Kidney tubule cell (primary cell): ENCODE results near the gene S1PR4.
A peak's percentile ranks its signal among the peaks of the same experiment; 100 is the strongest.
"Not testable (repeated sequence)": the region's sequence is repeated elsewhere in the genome, so short reads cannot be mapped to it uniquely, and the experiment has no call there.

Experiments used
- DNase-seq: peaks from one replicate; pipeline ENCODE4 v3.0.0-alpha.2; 2018; ENCODE audit warnings: low spot score

S1PR4 gene

DNA sequence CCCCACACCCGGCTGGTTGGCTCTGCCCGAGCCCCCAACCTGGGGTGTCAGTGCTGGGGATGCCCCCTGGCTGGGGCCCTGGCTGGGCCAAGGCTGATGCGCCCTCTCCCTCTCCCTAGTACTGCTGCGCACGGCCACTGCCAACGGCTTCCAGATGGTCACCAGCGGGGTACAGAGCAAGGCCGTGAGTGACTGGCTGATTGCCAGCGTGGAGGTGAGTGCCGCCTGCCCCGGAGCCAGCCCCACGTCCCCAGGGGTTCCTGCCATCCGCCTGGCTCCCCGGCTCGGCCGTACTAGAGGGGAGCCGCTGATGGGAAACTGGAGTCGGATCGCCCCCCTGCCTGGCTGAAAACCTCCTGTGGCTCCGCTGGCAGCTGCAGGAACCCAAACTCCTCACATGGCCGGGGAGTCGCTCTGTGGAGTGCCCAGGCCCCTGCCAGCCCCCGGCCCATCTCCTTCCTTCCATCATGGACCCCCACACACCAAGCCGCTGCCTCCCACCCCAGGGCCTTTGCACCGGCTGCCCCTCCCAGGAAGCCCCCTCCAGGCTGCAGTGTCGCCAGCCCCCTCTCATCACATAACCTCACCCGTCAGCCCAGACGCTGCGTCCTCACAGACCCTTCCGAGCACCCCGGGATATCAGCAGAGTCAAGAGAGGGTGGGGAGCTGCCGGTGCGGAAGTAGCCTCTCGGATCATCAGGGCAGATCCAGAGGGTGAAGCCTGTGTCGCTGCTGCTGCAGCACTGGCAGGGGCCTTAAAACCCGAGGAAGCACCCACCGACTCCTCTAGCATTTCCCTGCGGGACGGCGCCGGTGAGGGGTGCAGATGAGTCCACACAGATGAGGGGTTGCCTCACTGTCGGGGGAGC is 17.7 kb downstream of the S1PR4 start:
- DNase-seq, result no peak

DNA sequence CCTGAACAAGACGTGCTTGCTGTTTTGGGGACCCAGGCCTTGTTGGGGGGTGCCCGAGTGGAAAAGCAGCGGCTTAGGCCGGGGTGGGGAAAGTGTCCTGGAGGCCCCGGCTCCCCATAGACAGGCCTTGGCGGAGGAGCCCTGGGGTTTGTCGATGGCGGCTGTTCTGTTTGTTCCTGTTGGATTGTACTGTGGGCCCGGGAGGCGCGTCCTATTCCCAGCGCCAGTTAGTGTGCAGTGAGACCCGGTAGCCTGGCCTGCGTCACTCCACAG is 18.3 kb downstream of the S1PR4 start:
- DNase-seq, result no peak

DNA sequence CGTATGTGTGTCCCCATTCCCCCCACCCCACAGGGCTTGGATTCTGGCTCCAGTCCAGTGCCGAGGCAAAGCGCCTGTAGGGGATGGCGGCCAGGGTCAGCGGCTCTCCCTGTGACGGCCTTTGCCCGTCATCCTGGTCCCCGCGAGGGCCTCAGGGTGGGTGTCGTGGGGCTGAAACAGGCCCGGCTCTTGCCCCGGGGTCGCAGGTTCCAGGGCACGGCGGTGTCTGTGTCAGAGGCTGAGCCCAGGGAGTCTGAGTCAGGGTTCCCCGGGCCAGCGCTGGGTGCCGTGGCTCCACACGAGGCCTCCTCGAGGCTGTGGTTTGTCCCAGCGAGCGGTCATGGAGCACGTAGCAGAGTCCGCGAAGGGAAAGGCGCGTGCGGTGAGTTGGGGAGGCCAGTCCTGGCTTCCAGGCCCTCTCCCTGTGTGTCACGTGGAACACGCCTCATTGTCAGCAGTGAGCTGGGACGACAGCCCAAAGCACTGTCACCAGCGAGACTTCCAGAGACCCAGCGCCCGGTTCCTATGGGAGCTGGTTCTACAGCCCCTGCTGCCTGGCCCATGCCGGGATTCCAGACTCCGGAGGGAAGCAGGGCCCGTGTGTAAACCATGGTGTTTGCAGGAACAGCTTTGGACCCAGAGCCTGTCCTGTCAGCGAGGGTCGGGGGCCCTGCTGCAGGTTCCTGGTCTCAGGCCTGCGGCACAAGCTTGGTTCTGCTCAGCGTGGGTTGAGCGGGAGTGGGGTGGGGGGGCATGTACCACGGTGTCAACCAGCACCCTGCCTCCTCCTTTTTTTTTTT is 20.5 kb downstream of the S1PR4 start:
- DNase-seq, result no peak

DNA sequence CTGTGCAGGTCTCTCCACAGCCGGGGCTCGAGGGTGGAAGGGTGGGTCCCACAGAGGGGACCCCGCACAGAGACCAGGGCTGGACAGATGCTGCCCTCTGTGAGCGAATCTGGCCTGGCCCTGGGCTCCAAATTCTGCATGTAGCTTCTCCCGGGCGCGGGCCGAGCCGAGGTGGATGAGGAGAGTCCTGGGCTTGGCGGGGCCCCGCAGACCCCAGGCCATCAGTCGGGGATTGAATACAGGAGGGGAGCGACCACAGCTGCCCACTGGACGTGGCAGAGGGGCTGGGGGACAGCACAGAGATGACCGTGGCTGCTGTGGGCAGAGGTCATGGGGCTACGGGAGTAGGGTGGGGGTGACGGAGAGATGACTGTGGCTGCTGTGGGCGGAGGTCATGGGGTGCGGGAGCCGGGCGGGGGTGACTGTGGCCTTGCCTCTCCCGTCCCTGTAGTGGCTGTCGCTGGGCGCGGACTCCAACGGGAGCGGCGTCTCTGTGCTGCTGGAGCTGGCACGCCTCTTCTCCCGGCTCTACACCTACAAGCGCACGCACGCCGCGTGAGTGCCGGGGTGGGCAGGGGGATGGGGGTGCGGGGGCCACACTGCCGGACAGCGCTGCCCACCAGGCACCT is 22.6 kb downstream of the S1PR4 start:
- DNase-seq, result no peak

DNA sequence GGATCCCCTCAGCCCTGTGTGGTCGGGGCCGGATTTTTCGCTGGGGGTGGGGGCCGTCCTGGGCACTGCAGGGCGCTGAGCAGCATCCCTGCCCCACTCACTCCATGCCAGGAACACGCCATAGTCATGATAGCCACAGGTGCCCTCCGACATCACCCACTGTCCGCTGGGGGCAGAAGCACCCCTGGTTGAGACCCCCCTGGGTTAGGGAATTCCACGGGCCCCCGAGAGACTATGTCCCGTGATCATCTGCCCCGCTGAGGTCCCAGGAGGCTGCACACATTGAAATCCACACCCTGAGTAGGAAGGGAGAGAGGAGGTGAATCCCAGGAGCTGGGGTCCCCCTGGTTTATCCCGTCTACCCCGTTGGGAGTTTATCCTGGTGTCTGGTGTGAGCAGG is 23.3 kb downstream of the S1PR4 start:
- DNase-seq, result no peak

GRCh38 chr19:3202346-3202745 is 23.8 kb downstream of the S1PR4 start:
- no peak for DNase-seq

GRCh38 chr19:3202895-3203294 is 24.3 kb downstream of the S1PR4 start:
- DNase-seq, result not testable (repeated sequence)

DNA sequence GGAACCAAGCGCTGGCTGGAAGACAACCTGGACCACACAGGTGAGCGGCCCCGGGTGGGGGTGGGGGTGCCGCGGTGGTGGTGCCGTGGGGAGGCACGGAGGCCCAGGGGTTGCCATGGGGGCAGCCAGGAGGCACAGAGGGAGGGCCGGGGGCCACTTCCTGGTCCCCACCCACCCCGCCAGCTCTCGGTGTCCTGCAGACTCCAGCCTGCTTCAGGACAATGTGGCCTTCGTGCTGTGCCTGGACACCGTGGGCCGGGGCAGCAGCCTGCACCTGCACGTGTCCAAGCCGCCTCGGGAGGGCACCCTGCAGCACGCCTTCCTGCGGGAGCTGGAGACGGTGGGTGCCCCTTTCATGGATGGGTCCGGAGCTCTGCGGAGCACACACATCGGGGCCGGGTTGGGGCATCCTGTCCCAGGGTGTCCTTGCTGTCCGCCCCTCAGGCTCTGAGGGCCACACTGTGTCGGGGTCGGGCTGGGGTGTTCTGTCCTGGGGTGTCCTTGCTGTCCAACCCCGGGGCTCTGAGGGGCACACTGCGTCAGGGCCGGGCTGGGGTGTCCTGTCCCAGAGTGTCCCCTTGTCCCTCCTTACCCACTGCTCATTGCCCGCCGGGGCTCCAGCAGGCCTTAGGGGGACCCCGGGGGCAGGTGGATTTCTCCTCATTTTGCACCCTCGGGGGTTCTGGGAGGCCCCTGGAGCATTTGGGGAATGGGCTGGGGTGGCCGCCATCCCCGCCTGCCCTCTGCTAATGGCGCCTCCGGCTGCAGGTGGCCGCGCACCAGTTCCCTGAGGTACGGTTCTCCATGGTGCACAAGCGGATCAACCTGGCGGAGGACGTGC is 25.5 kb downstream of the S1PR4 start:
- no peak for DNase-seq

DNA sequence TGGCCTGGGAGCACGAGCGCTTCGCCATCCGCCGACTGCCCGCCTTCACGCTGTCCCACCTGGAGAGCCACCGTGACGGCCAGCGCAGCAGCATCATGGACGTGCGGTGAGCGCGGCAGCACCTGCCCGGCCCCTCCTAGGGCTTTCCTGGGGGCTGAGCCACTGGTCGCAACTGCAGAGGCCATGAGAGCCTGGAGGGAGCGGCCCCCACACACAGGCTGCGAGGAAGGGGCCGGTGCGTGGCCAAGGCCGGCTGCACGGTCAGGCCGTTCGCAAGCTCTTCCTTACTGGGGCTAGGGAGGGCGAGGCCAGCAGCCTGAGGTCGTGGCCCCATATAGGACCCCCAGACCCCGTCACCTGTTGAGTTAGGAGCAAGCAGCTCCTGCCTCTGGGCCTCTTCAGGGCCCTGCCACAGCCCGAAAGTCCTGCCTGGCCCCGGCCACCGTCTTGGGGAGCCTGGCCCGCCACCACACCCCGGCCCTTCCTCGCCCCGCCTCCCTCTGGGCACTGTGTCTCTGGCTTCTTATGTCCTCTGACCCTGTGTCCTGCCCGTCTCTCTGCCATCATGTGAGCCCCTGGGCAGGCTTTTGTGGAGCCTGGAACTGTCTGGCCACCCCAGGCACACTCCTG is 26.2 kb downstream of the S1PR4 start:
- DNase-seq, result no peak

GRCh38 chr19:3206216-3206953 is 27.8 kb downstream of the S1PR4 start:
- DNase-seq, result no peak

DNA sequence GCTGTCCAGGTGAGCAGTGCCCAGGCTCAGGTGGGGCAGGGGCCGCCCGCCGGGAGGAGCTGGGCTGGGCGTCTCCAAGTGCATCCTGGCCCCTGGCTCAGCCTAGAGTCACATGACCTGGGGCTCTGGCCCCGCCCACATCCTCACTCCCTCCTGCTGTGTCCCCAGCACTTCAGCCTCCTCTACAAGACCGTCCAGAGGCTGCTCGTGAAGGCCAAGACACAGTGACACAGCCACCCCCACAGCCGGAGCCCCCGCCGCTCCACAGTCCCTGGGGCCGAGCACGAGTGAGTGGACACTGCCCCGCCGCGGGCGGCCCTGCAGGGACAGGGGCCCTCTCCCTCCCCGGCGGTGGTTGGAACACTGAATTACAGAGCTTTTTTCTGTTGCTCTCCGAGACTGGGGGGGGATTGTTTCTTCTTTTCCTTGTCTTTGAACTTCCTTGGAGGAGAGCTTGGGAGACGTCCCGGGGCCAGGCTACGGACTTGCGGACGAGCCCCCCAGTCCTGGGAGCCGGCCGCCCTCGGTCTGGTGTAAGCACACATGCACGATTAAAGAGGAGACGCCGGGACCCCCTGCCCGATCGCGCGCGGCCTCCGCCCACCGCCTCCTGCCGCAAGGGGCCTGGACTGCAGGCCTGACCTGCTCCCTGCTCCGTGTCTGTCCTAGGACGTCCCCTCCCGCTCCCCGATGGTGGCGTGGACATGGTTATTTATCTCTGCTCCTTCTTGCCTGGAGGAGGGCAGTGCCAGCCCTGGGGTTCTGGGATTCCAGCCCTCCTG is 29.1 kb downstream of the S1PR4 start:
- DNase-seq, result no peak

DNA sequence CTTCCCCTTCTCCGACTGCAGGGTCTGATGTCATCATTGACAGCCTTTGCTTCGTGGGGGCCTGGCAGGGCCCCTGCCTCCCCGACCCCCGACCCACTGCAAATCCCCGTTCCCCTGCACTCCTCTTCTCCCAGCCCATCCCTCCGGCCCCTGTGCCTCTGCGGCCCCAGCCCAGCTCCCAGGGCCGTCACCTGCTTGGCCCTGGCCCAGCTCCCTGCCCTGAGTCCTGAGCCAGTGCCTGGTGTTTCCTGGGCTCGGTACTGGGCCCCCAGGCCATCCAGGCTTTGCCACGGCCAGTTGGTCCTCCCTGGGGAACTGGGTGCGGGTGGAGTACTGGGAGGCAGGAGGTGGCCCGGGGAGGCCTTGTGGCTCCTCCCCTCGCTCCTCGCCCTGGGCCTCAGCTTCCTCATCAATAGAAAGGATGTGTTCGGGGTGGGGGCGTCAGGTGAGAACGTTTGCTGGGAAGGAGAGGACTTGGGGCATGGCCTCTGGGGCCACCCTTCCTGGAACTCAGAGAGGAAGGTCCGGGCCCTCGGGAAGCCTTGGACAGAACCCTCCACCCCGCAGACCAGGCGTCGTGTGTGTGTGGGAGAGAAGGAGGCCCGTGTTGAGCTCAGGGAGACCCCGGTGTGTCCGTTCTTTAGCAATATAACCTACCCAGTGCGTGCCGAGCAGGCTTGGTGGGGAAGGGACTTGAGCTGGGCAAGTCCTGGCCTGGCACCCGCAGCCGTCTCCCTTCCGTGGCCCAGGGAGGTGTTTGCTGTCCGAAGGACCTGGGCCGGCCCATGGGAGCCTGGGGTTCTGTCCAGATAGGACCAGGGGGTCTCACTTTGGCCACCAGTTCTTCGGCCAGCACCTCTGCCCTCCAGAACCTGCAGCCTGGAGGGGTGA is 30.0 kb downstream of the S1PR4 start:
- no peak for DNase-seq

GRCh38 chr19:3210347-3211017 is 31.9 kb downstream of the S1PR4 start:
- peak; percentile 51 for DNase-seq

DNA sequence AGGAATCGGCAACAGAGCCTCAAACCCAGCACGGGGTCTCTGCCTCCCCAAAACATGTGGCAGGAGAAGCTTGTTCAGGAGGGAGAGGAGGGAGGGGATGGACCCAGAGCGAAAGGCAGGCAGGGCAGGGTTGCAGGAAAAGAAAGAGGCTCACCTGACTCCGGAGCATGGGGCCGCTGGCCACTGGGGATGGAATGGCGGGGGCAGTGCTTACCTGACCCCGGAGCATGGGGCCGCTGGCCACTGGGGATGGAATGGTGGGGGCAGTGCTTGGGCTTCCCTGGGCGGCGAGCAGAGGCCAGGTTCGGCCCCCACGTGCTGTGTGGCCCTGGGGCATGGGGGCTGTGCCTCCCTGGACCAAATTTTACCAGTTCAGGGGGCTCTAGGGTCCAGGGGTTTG is 32.6 kb downstream of the S1PR4 start:
- DNase-seq, result no peak

GRCh38 chr19:3213159-3213558 is 34.6 kb downstream of the S1PR4 start:
- DNase-seq, result no peak

DNA sequence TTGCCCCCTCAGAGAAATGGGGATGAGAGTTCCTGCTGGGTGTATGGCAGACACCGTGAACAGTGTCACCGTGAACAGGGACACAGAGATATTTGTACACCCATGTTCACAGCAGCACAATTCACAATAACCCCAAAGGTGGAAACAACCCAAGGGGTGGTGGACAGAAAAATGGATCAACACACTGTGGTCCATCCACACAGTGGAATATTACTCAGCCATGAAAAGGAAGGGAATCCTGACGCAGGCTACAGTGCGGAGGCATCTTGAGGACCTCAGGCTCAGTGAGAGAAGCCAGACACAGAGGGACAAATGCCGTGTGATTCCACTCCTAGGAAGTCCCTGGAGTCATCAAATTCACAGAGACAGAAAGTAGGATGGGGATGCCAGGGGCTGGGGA is 38.3 kb downstream of the S1PR4 start:
- DNase-seq, result no peak

DNA sequence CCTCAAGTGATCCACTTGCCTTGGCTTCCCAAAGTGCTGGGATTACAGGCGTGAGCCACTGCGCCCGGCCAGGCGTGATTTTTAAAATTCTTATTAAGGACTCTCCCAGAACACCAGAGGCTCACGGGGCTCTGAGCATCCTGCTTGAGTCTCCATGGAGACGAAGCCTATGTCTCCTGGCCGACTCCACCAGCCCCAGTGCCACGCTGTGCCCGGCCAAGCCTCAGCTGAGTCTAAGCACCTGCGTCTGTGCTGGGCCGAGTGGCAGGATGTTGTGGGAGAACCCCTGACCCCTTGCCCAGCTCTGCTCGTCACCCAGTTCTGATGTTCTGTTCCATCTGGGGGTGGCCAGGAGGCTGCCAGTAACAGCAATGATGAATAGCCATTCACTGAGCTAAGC is 42.0 kb downstream of the S1PR4 start:
- DNase-seq, result no peak

DNA sequence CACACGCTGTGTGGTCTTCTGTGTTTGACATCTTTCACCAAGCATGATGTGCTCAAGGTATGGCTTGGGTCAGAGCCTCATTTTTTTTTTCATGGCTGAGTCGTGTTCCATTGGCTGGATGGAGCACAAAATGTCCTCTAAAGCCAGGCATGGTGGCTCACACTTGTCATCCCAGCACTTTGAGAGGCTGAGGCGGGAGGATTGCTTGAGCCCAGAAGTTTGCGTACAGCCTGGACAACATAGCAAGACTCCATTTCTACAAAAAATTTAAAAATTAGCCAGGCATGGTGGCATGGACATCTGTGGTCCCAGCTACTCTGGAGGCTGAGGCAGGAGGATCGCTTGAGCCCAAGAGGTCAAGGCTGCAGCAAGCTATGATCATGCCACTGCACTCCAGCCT is 43.0 kb downstream of the S1PR4 start:
- not testable (repeated sequence) for DNase-seq

- no peak for DNase-seq
These were observed 44.1 kb downstream of the S1PR4 start for GRCh38 chr19:3222709-3223108.
